Retinal pigment epithelial cell (primary cell): ENCODE results near the gene LPP.

Experiments
- DNase-seq: peaks from one replicate; pipeline ENCODE4 v3.0.0-alpha.2; 2010; ENCODE audit warnings: low read depth
- H3K4me3 ChIP-seq: 2 replicates; pipeline ENCODE4 v1.5.1; 2011; ENCODE audit warnings: mild to moderate bottlenecking, low read length, control low read depth, moderate library complexity
- TF ChIP-seq, protein P1 (sequence below): conservative IDR thresholded peaks from 2 replicates; pipeline ENCODE4 v1.5.1; 2011; ENCODE audit warnings: low read depth, low read length, control low read depth, inconsistent platforms

Gene LPP

DNA sequence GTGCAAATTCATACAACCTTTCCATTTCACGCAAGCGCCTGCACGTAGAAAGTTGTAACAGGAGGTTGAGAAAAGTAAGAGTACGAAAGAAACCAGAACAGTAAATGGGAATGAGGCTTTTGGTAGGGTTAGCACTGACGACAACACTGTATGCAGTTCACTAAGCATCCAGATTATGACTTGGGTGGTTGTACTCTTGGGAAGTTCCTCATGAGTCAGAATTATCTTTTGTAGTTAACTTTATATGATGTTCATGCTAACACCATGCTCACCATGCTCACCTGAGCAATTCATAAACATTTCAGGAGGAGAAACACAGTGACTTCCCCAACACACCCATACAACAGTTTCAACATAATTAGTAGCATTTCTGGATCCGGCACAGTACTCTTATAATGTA lies 3.0 kb upstream of the LPP start:
- no peak for DNase-seq
- no peak overlapping the region for H3K4me3 ChIP-seq
- TF ChIP-seq, protein P1, sequence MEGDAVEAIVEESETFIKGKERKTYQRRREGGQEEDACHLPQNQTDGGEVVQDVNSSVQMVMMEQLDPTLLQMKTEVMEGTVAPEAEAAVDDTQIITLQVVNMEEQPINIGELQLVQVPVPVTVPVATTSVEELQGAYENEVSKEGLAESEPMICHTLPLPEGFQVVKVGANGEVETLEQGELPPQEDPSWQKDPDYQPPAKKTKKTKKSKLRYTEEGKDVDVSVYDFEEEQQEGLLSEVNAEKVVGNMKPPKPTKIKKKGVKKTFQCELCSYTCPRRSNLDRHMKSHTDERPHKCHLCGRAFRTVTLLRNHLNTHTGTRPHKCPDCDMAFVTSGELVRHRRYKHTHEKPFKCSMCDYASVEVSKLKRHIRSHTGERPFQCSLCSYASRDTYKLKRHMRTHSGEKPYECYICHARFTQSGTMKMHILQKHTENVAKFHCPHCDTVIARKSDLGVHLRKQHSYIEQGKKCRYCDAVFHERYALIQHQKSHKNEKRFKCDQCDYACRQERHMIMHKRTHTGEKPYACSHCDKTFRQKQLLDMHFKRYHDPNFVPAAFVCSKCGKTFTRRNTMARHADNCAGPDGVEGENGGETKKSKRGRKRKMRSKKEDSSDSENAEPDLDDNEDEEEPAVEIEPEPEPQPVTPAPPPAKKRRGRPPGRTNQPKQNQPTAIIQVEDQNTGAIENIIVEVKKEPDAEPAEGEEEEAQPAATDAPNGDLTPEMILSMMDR: no peak

DNA sequence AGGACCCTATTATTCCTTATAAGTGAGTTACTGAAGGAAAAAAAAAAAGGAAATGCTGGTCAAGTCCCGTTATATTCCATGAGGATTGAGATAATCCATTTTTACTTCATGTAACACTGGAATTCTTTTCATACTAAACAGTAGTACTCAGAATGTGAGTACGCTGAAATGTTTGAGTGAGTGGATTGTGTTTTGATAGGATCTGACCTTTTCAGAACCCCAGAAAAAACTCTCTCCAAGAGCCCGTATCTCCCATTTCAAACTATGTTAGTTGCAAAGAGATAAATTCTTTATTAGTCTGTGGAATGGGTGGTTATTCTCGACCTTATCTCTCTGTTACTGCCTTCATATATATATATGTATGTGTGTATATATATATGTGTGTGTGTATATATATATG lies 2.5 kb upstream of the LPP start:
- no peak for DNase-seq
- H3K4me3 ChIP-seq: no peak overlapping the region
- TF ChIP-seq, protein P1: no peak

DNA sequence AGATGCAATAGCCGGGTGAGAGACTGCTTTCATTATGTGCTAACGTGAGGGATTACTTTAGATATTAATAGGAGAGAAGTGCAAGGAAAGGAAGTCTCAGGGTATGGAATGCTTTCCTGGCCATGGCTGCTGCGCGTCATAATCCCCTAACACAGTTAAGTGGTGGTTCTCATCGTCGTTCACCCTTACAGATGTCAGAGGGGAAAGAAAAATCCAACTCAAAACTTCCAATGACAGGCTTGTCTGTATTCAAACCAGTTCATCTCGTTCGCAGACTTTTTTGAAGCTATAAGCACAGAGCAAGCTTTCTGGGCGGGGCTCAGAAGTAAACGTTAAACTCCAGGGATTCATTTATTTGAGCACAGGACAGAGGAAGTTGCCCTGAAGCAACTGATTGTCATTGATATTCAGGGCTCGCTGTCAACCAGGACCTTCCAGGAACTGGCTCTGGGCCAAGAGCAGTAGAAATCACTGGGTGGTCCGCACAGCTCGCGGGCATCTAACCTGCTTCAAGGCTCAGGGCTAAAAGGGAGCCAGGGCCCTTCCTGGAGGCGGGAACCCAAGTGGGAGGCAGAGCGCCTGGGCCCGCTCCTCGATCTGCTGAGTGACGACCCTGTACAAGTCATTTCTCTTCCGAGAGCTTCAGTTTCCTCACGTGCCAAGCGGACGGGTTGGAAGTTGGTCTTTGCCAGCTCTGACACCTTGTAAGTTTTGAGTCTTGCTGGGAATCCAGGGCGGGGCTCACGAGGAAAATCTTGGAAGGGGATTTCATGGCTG lies 1.1 kb upstream of the LPP start:
- peak; percentile 90 for DNase-seq
- peak overlapping the region; percentile 78 for H3K4me3 ChIP-seq
- TF ChIP-seq, protein P1: no peak

DNA sequence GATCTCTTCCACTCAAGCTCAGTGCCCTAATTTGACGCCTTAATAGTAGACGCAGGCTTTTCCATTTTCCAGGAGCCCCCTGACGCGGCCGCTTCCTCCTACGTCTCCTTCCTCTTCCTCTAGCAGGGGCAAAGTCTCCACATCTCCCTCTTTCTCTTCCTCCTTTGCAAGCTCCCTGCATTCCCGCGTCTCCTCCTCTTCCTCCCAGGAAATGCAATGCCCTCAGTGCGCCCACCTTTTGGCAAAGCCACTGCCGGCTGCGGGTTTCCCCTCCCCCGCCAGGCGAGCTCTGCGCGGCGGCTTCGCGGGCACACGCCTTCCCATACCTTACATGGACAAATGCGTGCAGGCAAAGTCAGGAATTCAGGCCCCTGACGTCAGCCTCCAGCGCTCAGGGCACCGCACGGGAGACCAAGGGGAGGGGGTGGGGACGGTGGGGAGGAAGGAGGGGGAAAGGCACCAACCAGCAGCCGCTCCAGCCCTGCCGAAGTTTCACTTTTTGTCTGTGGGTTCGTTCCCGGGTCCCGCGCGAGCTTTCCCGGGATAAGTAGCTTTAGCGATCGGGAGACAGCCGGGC lies 432 bp upstream of the LPP start:
- H3K4me3 ChIP-seq: peak overlapping the region; percentile 78
- peak; percentile 89 for DNase-seq
- TF ChIP-seq, protein P1: no peak

DNA sequence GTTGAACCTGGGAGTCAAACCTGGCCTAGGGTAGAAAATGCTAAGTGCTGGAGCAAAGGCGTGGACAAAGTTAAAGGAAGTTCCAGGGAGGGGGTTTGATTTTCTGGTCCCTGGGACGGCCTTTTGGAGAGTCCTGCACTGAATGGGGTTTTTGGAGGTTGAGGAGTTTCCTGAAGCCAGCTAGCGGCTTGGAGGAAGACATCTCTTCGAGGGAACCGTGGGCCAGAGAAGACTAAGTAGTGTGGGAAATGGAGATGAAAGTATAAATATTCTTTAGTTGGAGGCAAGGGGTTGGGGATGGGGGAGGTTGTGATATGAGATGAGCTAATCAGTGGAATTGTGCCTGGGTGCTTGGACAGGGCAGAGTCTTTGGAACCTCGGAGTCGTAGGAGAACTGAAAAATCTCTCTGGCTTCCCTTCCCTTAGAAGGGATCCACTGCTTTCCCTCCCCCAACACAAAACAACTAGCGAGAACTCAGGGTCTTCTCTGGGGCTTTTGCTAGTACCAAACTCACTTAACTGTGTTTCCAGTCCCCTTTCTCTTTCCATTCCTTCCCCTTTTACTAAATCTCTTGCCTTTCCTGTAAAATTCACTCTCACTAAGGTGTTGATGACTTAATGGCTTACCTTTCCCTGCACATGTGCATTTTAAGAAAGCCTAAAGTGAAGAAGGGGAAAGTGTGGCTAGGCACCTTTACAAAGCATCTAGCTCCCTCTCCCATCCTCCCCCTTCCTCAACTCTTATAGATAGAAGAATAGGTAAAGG lies 1.0 kb downstream of the LPP start:
- TF ChIP-seq, protein P1: no peak
- peak overlapping the region; percentile 78 for H3K4me3 ChIP-seq
- no peak for DNase-seq

DNA sequence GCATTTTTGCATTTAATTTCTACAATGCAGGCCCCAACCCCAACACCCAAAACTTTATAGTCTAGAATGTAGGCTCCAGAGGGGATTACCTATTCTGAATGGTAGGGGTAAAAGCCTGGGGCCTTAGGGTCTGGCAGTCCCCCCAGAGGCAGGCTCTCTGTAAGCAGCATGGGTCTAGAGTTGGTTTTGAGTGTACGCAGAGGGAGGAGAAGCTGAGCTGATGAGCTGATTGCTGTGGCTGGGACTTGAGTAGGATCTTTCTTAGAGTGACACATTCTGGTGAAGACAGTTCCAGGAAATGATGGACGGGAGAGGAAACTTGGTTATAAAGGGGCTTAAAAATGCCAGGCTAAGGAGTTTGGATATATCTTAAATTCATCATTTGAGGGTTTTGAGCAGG lies 2.1 kb downstream of the LPP start:
- DNase-seq: no peak
- TF ChIP-seq, protein P1: no peak
- no peak overlapping the region for H3K4me3 ChIP-seq
